Jurkat, Clone E6-1 (cell line): ENCODE data around the gene EGFR.

ENCODE experiments used
- DNase-seq: peaks from one replicate; pipeline ENCODE4 v3.0.0-alpha.2; 2011; ENCODE audit warnings: low read depth, low spot score
- H3K4me3 ChIP-seq: 2 replicates; pipeline ENCODE4 v1.5.1; 2011; ENCODE audit warnings: mild to moderate bottlenecking, low read length, control low read depth, moderate library complexity

The EGFR gene

DNA sequence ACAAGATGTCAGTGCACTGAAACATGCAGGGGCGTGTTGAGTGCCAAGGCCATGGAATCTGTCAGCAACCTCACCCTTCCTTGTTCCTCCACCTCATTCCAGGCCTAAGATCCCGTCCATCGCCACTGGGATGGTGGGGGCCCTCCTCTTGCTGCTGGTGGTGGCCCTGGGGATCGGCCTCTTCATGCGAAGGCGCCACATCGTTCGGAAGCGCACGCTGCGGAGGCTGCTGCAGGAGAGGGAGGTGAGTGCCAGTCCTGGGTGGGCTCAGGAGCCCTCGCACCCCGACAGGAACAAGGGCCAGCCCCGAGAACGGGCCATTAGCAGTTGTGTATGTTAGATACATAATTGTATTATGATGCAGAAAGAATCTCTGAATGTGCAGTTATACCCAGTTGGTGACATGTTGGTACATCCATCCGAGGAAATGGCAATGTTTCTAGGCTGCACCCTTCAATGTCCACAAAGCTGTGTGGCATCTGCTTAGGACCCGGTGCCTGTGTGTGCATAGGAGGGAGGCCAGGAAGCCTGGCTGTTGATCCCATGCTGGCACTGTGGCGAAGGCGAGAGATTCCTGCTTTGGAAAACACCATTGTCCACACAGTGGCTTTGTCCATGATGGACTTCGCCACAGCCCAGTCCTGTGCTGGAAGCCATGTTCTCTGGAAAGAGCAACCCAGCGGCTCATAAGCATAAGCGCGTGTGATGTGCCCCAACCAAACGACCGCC is 154.2 kb downstream of the EGFR start:
- H3K4me3 ChIP-seq, result no peak overlapping the region
- no peak for DNase-seq

DNA sequence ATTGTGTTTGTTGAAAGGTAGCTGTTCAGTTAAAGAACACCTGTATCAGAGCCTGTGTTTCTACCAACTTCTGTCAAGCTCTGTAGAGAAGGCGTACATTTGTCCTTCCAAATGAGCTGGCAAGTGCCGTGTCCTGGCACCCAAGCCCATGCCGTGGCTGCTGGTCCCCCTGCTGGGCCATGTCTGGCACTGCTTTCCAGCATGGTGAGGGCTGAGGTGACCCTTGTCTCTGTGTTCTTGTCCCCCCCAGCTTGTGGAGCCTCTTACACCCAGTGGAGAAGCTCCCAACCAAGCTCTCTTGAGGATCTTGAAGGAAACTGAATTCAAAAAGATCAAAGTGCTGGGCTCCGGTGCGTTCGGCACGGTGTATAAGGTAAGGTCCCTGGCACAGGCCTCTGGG is 154.9 kb downstream of the EGFR start:
- DNase-seq, result no peak
- H3K4me3 ChIP-seq, result no peak overlapping the region

DNA sequence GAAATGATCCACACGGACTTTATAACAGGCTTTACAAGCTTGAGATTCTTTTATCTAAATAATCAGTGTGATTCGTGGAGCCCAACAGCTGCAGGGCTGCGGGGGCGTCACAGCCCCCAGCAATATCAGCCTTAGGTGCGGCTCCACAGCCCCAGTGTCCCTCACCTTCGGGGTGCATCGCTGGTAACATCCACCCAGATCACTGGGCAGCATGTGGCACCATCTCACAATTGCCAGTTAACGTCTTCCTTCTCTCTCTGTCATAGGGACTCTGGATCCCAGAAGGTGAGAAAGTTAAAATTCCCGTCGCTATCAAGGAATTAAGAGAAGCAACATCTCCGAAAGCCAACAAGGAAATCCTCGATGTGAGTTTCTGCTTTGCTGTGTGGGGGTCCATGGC is 155.6 kb downstream of the EGFR start:
- DNase-seq, result no peak
- H3K4me3 ChIP-seq, result no peak overlapping the region

DNA sequence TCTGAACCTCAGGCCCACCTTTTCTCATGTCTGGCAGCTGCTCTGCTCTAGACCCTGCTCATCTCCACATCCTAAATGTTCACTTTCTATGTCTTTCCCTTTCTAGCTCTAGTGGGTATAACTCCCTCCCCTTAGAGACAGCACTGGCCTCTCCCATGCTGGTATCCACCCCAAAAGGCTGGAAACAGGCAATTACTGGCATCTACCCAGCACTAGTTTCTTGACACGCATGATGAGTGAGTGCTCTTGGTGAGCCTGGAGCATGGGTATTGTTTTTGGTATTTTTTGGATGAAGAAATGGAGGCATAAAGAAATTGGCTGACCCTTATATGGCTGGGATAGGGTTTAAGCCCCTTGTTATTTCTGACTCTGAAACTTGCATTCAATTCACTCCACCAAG is 156.0 kb downstream of the EGFR start:
- no peak overlapping the region for H3K4me3 ChIP-seq
- no peak for DNase-seq

DNA sequence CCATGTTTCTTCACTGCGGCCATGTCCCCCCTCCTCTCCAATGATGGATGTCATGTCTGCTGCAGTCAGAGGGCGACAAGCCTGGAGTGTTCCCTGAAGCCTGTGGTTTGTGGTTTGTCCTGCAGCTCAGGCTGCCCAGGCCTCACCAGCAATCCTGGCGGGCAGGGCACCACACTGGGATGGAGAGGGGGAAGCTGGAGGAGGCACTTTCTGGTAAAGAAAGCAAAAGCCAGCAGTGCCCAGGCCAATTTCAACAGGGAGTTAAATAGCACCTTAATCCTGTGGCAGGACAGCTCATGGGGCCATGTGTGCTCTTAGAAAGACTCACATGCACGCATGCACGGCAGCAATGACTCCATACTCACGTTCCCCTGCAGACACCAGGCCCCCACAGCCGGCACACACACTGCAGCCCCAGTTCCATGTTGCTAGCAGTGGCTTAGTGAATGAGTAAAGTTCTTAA is 158.3 kb downstream of the EGFR start:
- no peak overlapping the region for H3K4me3 ChIP-seq
- DNase-seq, result no peak

DNA sequence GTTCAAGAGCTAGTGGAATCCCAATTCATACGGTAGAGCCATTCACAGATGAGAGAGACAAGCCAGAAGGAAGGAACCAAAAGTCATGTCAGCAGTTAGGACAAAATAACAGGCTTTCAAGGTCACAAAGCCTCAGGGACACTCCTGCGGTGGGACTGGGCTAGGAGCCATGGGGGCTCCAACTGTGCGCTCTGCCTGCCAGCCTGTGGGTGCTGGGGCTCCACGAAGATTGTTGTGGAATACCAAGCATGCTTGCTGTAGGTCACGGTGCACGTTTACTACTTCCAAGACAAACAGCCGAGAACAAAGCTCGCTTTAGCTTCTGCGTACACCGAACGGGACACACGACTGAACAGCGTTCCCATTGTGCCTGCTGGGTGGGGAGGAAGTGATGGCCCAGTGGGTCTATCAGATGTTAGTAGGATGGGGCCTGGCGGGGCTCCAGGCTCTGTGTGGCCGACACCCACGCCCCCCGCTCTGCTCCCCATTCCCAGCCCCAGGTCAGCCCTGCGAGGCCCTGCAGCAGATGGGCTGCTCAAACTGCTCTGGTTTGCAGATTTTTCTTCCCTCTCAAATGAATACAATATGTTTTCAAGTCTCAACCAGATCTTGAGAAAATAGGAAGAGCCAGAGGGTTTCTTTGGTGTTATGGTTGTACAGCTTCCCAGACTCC is 158.9 kb downstream of the EGFR start:
- no peak overlapping the region for H3K4me3 ChIP-seq
- DNase-seq, result no peak

DNA sequence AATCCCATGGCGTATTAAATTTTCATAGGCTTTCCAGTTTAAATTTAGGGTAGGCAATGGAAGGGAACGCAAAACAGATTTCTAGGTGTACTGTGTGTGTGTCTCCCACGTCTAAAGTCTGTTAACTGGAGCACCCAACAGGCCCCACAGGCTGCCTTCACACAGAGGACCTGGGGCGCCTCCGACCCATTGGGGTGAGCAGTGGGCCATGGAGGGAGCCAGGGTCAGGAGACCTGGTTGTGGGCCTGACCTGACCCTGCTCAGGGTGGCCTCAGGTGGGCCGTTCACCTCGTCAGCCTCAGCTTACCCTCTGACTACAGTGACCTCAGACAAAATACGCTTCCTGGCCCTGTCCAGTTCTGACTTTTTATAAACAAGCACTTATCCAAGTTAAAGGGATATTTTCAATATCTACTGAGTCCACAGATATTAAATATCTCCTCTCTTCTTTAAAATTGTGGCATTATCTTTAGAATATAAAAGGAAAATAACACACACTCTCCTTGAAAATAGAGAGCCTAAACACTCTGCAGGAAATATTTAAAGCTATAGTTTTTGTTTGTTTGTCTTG is 159.6 kb downstream of the EGFR start:
- no peak for DNase-seq
- no peak overlapping the region for H3K4me3 ChIP-seq

DNA sequence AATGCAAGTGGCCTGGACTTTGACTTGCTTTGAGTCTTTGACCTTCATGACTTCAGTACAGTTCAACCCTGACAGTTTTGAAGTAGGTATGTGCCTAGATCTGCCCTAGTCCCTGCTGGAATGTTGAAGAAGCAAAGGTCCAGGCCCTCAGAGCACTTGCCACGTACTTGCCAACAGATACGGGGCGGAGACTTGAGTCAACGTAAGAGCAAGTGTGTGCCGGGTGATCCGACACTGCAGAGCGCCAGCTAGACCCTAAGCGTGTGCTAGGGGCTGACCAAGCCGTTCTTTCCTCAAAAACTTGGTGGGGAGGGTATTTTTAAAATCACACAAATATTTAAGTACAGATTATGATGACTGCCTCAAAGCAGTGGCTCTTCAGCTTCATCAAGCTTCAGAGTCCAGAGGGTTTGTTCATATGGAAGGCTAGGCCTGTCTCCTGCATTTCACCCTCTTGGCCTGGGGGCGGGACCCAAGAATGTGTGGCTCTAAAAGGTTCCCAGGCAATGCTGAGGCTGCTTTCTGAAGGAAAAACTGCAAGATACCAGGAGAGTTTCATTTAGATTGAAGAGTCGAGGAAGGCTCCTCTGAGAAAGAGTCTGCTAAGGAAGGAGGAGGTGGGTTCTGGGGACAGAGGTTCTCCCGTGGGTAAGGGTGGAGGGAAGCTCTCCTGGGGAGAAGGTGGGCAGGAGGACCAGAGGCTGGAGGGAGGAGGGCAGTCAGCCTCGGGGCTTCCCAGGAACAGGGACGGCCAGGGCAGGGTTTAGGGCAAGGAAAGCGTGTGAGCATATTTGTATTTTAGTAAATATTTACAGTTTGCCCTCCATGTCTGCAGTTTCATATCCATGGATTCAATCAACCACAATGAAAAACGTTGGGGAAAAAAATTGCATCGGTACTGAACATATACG is 160.3 kb downstream of the EGFR start:
- DNase-seq, result no peak
- no peak overlapping the region for H3K4me3 ChIP-seq

DNA sequence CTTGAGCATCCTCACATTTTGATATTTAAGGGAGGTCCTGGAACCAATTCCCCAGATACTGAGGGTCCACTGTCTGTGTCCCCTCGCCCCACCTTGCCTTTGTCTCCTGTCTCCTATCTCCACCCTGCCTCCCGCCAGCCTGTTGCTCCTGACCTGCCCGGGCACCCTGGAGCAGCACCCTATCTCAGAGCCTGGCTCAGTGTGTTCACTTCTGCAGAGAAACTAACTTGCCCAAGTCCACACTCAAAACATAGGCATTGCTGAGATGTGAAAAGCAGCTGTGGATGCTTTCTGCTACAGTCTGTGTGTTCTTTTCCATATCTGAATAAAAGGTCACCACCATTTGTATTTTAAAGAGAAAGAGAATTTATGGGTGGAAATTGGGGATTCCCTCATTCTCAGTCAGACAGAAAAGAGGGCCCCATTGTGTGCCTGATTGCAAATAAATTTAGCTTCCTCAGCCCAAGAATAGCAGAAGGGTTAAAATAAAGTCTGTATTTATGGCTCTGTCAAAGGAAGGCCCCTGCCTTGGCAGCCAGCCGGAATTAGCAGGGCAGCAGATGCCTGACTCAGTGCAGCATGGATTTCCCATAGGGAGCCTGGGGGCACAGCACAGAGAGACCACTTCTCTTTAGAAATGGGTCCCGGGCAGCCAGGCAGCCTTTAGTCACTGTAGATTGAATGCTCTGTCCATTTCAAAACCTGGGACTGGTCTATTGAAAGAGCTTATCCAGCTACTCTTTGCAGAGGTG is 161.3 kb downstream of the EGFR start:
- no peak overlapping the region for H3K4me3 ChIP-seq

DNA sequence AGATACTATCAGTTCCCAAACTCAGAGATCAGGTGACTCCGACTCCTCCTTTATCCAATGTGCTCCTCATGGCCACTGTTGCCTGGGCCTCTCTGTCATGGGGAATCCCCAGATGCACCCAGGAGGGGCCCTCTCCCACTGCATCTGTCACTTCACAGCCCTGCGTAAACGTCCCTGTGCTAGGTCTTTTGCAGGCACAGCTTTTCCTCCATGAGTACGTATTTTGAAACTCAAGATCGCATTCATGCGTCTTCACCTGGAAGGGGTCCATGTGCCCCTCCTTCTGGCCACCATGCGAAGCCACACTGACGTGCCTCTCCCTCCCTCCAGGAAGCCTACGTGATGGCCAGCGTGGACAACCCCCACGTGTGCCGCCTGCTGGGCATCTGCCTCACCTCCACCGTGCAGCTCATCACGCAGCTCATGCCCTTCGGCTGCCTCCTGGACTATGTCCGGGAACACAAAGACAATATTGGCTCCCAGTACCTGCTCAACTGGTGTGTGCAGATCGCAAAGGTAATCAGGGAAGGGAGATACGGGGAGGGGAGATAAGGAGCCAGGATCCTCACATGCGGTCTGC is 162.2 kb downstream of the EGFR start:
- no peak for DNase-seq
- no peak overlapping the region for H3K4me3 ChIP-seq

More for the DNA sequence above, 161.3 kb downstream of the EGFR start:
- DNase-seq, result no peak

DNA sequence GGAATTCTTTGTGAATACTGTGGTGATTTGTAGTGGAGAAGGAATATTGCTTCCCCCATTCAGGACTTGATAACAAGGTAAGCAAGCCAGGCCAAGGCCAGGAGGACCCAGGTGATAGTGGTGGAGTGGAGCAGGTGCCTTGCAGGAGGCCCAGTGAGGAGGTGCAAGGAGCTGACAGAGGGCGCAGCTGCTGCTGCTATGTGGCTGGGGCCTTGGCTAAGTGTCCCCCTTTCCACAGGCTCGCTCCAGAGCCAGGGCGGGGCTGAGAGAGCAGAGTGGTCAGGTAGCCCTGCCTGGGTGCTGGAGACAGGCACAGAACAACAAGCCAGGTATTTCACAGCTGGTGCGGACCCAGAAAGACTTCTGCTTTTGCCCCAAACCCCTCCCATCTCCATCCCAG is 162.9 kb downstream of the EGFR start:
- DNase-seq, result no peak
- H3K4me3 ChIP-seq, result no peak overlapping the region

DNA sequence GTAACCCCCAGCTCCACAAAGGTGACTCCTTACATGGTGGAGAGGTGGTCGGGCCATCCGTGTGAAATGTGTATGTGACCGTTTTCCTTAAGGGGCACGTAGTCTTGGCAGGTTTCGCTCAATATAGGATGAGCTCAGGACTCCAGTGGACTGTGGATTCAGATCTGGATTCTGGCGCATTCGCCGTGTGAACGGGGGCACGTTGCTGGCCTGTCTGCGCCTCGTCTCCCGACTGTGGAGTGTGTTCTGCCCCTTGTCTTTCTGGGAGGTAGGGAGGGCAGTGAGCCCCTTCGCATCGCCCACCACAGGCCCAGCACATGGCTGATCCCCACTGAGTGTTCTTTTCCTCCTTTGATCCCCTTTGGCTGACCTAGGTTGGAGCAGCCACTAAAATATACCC is 165.1 kb downstream of the EGFR start:
- DNase-seq, result no peak
- H3K4me3 ChIP-seq, result no peak overlapping the region

DNA sequence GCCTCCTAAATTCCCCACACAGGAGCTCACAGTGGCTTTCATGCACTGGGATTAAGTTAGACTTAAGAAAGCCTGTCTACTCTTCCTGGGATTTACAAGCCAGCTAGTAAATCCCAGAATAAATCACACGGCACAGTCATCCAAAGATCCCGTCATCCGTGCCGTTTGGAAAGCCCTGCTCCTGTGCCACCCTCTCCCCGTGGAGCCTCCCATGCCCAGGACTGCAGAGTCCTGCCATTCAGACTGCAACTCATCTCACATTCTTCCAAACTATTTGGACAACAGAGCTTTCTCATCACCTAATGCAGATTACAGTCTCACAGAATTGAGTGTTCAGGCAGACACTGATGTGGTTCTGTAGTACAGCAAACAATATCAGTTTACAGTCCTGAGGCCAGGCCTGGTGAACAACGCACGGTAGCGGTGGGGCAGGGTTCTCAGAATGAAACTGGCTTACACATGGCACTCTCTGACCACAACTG is 166.5 kb downstream of the EGFR start:
- no peak for DNase-seq
- H3K4me3 ChIP-seq, result no peak overlapping the region

DNA sequence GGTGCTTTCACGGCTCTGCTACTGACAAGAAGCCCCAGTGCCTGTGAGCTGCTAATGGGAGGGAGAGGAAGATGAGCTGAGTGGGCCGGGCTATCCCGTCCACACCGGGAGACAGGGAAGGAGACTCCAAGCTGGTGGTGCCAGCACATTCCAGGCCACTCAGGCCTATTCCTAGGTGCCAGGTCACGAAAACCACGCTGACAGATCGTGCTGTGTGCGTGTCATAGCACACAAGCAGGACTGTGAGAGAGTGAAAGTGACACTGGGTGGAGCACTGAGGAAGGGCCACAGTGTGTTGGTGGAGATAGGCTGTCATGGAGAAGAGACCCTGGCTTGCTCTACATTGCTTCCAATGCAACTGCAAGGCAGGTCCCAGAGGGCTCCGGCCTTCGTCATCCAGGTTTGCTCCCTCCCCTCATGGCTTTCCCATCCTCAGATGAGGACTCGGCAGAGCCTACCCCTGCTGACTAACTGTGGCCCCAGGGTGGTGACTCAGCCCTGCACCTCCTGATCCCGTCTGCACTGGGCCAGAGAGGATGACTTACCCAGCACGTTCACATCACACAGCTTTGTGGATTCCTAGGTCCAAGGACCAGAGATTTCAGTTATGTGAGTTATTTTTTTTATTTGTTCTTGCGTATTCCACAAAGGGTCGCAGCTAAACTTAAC is 167.3 kb downstream of the EGFR start:
- DNase-seq, result no peak
- H3K4me3 ChIP-seq, result no peak overlapping the region

DNA sequence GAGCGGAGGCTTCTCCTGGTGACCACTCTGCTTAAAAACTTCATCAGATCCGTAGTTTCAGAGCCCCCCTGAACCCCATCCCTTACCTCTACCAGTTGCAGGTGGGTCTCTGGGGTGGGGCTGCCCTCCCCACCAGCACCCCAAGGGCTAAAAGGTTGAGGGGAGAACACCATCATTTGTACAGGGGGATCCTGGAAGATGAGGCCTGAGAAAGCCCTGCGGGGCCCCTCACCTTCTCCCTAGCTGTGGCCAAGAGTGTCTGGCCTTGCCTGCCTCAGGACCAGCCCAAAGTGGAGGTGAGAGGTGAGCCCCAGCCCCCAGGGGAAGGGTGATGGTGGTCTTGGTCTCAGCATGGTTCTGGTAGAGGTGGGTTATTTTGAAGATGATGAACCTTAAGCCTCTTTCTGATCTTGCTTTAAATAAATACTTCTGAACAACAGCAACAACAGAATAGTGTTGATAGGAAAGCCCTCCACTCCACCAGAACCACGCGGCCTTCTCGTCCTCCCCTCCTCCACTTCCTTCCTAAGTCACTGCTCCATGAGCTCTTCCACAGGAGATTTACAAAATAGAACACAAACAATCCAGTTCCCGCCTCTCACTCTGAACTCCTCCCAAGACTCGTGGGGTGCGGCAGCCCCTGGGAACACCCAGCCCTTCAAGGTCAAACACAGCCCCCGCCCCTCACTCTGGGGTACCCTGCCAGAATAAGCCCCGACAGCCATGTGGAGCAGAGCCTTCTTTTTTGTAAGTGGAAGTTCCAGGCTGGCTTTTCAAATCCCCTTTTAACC is 169.1 kb downstream of the EGFR start:
- H3K4me3 ChIP-seq, result no peak overlapping the region
- DNase-seq, result no peak

DNA sequence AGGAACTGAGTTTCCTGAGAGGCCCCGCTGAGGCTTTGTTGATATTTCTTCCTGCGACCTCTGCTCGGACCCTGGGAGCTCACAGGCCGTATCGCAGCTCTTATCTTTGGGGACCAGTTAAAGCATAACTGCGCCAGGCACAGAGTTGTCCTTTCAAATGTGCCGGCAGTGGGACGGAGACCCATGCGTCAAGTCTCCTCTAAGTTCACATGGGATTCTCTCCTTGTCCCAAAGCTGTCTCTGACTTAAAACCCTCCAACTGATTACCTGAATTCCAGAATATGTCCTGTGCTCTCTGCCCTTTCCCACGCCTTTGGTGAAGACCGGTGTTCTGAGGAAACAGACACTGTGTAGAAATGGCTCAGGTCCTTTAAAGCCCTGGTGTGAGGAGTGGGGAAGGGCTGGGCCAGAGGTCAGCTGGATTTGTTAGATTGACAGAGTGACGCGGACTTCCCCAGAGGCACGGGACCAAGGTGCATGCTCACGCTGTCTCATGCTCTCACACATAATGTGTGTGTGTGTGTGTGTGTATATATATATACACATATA is 169.8 kb downstream of the EGFR start:
- DNase-seq, result no peak
- no peak overlapping the region for H3K4me3 ChIP-seq
